Mammary epithelial cell (primary cell): ENCODE data around the gene TM4SF18.

Experiments
- CTCF ChIP-seq, 2 donors: IDR thresholded peaks in 1 of 2; conservative IDR thresholded peaks in 1 of 2; 2 replicates each; pipeline ENCODE4 v1.5.1; 2011 to 2012; ENCODE audit warnings: inconsistent platforms in 2 of 2, low read length in 2 of 2, mild to moderate bottlenecking in 2 of 2, control low read depth in 1 of 2, low read depth in 1 of 2; ENCODE audit not compliant: insufficient read depth in 1 of 2; ENCODE audit errors: extremely low read depth in 1 of 2
- EZH2 ChIP-seq: IDR thresholded peaks from 2 replicates; pipeline ENCODE4 v1.6.1; 2012; ENCODE audit warnings: low read length, inconsistent platforms, borderline replicate concordance

- TF ChIP-seq CTCF (conservative IDR thresholded peaks at IDR 0.05 in 1 of 2, IDR thresholded peaks at IDR 0.05 in 1 of 2; ENCODE audit: extremely low read depth in 1 of 2, insufficient read depth in 1 of 2, low read depth in 1 of 2, low read length in 2 of 2): no peak
- TF ChIP-seq EZH2: no peak
Observed at GRCh38 chr3:149282322-149282721, 51.1 kb downstream of the TM4SF18 start.
